ENCODE data around the gene IFNA16. TPM values are rescaled to one million over a fixed set of nuclear protein-coding genes. Genes with fewer than 3 reads are reported as not detected.
"Not testable (repeated sequence)": the region's sequence is repeated elsewhere in the genome, so short reads cannot be mapped to it uniquely, and the experiment has no call there.

IFNA16 gene
- total RNA-seq, 2 donors from 2014 or later: not detected

DNA sequence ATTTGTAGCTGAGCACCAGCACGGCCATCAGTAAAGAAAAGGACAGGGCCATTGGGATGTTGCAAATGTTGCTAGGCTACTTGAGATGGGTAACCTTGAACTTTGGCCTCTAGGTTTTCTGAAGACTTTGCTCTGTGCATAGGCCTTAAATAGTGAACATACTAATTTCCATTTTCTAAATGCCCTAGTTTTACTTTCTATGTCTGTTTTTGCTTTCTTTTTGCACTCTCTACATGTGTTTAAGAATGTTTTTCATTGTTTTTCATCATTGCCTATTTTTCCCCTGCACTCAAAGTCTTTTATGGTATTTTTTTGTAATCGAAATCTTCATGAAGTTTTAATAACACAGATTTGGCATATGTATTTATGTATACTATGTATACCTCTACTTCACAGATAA lies 11.0 kb upstream of the IFNA16 start, which contains the start of gene IFNA17:
IFNA17 (minus strand) TSS at position 101 of the 400 bp plus-strand sequence; CDS start at position 52, 49 bp downstream.
- Mint-ChIP-seq H3K4me1 (ENCODE audit: low read depth) (no peaks in the 10 kb centered on the region), H3K4me3 (no peak within 1 kb of the TSS), H3K36me3 (ENCODE audit: insufficient read depth in 2 of 2) (no peaks in the 10 kb centered on the region), H3K9me3 (no peaks in the 10 kb centered on the region), H3K27ac (no peak within 1 kb of the TSS), H3K27me3 (ENCODE audit: low read depth) (no peaks in the 10 kb centered on the region)
- DNase-seq (no peak), ATAC-seq (replicated peaks in 1 of 2) (no peak)

DNA sequence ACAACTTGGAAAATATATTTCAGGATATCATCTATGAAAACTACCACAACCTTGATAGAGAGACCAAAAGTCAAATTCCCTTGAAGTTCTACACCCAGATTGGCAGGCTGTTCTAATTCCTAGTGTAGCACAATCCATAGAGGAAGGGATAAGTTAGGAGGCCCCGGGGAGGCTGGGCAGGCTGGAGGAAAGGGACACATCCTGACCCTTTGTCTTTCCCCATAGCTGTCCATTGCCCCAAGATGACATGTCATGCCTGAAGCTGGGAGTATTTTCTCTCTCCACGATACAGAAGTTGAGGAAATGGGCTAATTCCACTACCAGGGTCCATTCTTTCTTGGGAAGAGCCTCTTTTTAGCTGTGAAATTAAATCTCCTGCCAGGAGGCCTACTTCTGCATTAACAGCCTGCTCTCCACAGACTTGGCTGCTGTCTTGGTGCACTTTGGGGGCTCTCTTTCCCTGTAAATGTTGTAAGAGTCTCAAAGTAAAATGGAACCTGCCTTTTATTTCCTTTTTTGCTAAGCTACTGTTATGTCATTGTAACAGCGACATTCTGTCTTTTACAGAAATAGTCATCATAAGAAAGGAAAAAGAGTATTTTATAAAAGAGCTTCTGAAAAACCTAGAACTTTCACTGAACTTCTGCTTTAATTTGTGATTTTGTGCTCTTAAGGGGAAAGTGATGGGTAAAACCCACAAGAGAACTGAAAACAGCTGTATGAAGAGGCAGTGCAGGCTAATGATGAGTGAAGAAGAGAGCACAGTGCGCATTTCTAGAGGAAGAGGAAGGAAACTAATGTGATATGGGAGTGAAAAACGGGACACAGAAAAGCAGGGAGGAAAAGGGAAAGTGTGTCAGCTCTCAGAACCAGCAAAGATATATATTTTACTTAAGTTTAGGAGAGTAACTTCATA lies 3.4 kb downstream of the IFNA16 start:
- peak overlapping the region; percentile 27 to 72 for H3K4me3 Mint-ChIP-seq
- not testable (repeated sequence) for H3K36me3 Mint-ChIP-seq (ENCODE audit: insufficient read depth in 2 of 2); H3K4me1 Mint-ChIP-seq (ENCODE audit: low read depth); DNase-seq; H3K9me3 Mint-ChIP-seq; H3K27ac Mint-ChIP-seq
- ATAC-seq (replicated peaks in 1 of 2): peak; percentile 54 to 60
- peaks cover 13% of the 10 kb centered on the region for H3K27me3 Mint-ChIP-seq (ENCODE audit: low read depth)

DNA sequence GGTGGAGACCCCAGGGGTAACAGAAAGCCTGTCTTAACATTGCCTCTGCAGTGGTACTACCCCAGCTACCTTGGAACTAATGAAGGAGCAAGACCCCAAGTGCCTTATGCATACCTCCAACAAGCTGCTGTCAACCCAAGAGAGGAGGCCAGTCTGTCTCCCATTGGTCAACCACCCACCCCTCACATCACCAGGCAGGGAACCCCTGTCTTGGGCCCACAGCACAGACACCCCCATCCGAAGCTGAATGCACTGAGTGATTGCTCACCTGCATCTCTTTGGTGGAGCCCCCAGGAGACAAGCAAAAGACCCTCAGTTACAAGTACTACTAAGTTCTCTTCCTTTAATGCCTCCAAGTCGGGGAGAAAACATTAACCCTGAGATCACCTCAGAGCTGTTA lies 5.0 kb downstream of the IFNA16 start:
- DNase-seq; H3K9me3 Mint-ChIP-seq; H3K36me3 Mint-ChIP-seq (ENCODE audit: insufficient read depth in 2 of 2); ATAC-seq (replicated peaks in 1 of 2); H3K27me3 Mint-ChIP-seq (ENCODE audit: low read depth); H3K27ac Mint-ChIP-seq; H3K4me3 Mint-ChIP-seq; H3K4me1 Mint-ChIP-seq (ENCODE audit: low read depth): not testable (repeated sequence)

DNA sequence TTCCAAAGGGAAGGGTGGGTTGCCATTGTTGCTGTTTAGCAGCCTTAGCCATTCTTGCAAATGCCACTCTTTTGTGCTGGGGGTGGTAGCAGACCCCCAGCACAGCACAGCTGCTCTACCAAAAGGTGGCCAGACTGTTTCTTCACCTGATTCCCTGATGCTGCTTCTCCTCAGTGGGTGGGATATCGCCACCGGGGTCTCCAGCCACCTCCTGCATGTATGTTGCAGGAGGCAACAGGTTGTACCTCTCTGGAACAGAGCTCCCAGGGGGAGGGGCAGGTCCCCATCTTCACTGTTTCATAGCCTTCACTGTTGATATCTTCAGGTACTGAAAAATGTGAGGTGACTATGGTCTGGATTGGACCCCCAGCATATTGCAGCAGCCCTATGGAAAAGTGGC lies 6.3 kb downstream of the IFNA16 start:
- H3K27ac Mint-ChIP-seq; H3K27me3 Mint-ChIP-seq (ENCODE audit: low read depth); H3K4me3 Mint-ChIP-seq; H3K4me1 Mint-ChIP-seq (ENCODE audit: low read depth); ATAC-seq (replicated peaks in 1 of 2); DNase-seq; H3K36me3 Mint-ChIP-seq (ENCODE audit: insufficient read depth in 2 of 2); H3K9me3 Mint-ChIP-seq: not testable (repeated sequence)

DNA sequence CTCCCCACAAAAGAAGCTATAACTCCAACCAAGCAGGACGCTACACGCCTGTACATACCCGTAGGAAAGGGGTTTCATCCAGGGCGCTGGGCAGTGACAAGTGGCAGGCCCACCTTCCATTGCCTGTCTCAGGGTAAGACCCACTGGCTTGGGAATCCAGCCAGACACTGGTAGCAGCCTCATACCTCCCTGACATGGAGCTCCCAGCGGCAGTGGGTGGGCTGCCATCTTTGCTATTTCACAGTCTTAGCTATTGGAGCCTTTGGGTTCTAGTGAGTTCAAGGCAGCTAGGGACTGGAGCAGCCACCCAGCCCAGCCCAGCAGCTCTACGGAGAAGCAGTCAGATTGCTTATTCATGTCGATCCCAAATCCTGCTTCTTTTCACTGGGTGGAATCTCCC lies 6.8 kb downstream of the IFNA16 start:
- H3K4me3 Mint-ChIP-seq: no peak overlapping the region
- DNase-seq (no peak), ATAC-seq (replicated peaks in 1 of 2) (no peak)
- H3K27ac Mint-ChIP-seq: no peak overlapping the region
- H3K27me3 Mint-ChIP-seq (ENCODE audit: low read depth): peaks cover 7% of the 10 kb centered on the region
- no peaks in the 10 kb centered on the region for H3K36me3 Mint-ChIP-seq (ENCODE audit: insufficient read depth in 2 of 2)
- H3K9me3 Mint-ChIP-seq: no peaks in the 10 kb centered on the region
- H3K4me1 Mint-ChIP-seq (ENCODE audit: low read depth): peaks cover 10% of the 10 kb centered on the region

DNA sequence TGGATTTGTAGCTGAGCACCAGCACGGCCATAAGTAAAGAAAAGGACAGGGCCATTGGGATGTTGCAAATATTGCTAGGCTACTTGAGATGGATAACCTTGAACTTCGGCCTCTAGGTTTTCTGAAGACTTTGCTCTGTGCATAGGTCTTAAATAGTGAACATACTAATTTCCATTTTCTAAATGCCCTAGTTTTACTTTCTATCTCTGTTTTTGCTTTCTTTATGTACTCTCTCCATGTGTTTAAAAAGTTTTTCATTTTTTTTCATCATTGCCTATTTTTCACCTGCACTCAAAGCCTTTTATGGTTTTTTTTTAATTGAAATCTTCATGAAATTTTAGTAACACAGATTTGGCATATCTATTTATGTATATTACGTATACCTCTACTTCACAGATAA lies 10.1 kb downstream of the IFNA16 start, which contains the start of gene IFNA10:
IFNA10 (minus strand) TSS at position 101 of the 400 bp plus-strand sequence; CDS start at position 55, 46 bp downstream.
- not testable (repeated sequence) for H3K36me3 Mint-ChIP-seq (ENCODE audit: insufficient read depth in 2 of 2); ATAC-seq (replicated peaks in 1 of 2); H3K27me3 Mint-ChIP-seq (ENCODE audit: low read depth); H3K27ac Mint-ChIP-seq; DNase-seq; H3K4me3 Mint-ChIP-seq; H3K9me3 Mint-ChIP-seq
- H3K4me1 Mint-ChIP-seq (ENCODE audit: low read depth): peaks cover 12% of the 10 kb centered on the region

DNA sequence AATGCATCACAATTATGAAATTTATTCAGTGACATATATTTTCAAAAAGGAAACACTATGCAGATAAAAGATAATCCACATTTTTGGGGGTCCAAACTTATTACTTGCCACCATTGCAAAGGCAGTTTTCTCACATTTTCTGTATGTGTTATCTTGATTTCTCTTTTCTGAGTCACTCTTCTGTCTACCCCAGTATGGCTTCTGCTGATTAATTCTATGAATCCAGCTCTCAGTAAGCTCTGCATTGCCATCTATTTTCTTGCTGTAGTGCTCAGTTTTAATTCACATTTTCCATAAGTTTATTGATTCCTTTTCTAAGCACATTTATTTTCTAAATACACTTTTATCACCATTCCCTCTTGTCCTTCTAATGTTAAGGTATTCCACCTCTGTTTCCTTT lies 11.9 kb downstream of the IFNA16 start:
- Mint-ChIP-seq H3K4me3 (no peak overlapping the region), H3K36me3 (ENCODE audit: insufficient read depth in 2 of 2) (peaks cover 0 to 3% of the 10 kb centered on the region in 2 donors), H3K27me3 (ENCODE audit: low read depth) (peaks cover 13% of the 10 kb centered on the region), H3K27ac (no peak overlapping the region), H3K9me3 (peaks cover 0 to 2% of the 10 kb centered on the region in 2 donors), H3K4me1 (ENCODE audit: low read depth) (peaks cover 20% of the 10 kb centered on the region)
- peak; percentile 70 to 91 for ATAC-seq (replicated peaks in 1 of 2)
- no peak for DNase-seq

DNA sequence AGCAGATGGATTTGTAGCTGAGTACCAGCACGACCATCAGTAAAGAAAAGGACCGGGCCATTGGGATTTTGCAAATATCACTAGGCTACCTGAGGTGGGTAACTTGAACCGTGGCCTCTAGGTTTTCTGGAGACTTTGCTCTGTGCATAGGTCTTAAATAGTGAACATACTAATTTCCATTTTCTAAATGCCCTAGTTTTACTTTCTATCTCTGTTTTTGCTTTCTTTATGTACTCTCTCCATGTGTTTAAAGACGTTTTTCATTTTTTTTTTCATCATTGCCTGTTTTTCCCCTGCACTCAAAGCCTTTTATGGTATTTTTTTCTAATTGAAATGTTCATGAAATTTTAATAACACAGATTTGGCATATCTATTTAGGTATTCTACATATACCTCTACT lies 15.0 kb downstream of the IFNA16 start, which contains the start of gene IFNA7:
IFNA7 (minus strand) TSS at position 101 of the 400 bp plus-strand sequence; CDS start at position 61, 40 bp downstream.
- not testable (repeated sequence) for H3K4me3 Mint-ChIP-seq; ATAC-seq (replicated peaks in 1 of 2); H3K27ac Mint-ChIP-seq; H3K9me3 Mint-ChIP-seq; H3K36me3 Mint-ChIP-seq (ENCODE audit: insufficient read depth in 2 of 2); DNase-seq
- Mint-ChIP-seq H3K4me1 (ENCODE audit: low read depth) (peaks cover 20% of the 10 kb centered on the region), H3K27me3 (ENCODE audit: low read depth) (peaks cover 13% of the 10 kb centered on the region)

DNA sequence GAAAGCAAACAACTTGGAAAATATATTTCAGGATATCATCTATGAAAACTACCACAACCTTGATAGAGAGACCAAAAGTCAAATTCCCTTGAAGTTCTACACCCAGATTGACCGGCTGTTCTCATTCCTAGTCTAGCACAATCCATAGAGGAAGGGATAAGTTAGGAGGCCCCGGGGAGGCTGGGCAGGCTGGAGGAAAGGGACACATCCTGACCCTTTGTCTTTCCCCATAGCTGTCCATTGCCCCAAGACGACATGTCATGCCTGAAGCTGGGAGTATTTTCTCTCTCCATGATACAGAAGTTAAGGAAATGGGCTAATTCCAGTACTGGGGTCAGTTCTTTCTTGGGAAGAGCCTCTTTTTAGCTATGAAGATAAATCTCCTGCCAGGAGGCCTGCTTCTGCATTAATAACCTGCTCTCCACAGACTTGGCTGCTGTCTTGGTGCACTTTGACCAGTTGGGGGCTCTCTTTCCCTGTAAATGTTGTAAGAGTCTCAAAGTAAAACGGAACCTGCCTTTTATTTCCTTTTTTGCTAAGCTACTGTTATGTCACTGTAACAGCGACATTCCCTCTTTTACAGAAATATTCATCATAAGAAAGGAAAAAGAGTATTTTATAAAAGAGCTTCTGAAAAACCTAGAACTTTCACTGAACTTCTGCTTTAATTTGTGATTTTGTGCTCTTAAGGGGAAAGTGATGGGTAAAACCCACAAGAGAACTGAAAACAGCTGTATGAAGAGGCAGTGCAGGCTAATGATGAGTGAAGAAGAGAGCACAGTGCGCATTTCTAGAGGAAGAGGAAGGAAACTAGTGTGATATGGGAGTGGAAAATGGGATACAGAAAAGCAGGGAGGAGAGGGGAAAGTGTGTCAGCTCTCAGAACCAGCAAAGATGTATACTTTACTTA lies 22.0 kb downstream of the IFNA16 start:
- H3K36me3 Mint-ChIP-seq (ENCODE audit: insufficient read depth in 2 of 2); H3K27me3 Mint-ChIP-seq (ENCODE audit: low read depth); H3K9me3 Mint-ChIP-seq; H3K27ac Mint-ChIP-seq; H3K4me1 Mint-ChIP-seq (ENCODE audit: low read depth): not testable (repeated sequence)
- H3K4me3 Mint-ChIP-seq: peak overlapping the region; percentile 55 to 72
- peak; percentile 30 to 53 for DNase-seq
- peak; percentile 85 to 90 for ATAC-seq (replicated peaks in 1 of 2)

DNA sequence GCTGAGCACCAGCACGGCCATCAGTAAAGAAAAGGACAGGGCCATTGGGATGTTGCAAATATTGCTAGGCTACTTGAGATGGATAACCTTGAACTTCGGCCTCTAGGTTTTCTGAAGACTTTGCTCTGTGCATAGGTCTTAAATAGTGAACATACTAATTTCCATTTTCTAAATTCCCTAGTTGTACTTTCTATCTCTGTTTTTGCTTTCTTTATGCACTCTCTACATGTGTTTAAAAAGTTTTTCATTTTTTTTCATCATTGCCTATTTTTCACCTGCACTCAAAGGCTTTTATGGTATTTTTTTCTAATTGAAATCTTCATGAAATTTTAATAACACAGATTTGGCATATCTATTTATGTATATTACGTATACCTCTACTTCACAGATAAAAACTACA lies 29.6 kb downstream of the IFNA16 start, which contains the start of gene IFNA4:
IFNA4 (minus strand) TSS at position 101 of the 400 bp plus-strand sequence; CDS start at position 45, 56 bp downstream.
- not testable (repeated sequence) for H3K36me3 Mint-ChIP-seq (ENCODE audit: insufficient read depth in 2 of 2); H3K27me3 Mint-ChIP-seq (ENCODE audit: low read depth); H3K4me3 Mint-ChIP-seq; H3K27ac Mint-ChIP-seq; H3K9me3 Mint-ChIP-seq; H3K4me1 Mint-ChIP-seq (ENCODE audit: low read depth); DNase-seq; ATAC-seq (replicated peaks in 1 of 2)

DNA sequence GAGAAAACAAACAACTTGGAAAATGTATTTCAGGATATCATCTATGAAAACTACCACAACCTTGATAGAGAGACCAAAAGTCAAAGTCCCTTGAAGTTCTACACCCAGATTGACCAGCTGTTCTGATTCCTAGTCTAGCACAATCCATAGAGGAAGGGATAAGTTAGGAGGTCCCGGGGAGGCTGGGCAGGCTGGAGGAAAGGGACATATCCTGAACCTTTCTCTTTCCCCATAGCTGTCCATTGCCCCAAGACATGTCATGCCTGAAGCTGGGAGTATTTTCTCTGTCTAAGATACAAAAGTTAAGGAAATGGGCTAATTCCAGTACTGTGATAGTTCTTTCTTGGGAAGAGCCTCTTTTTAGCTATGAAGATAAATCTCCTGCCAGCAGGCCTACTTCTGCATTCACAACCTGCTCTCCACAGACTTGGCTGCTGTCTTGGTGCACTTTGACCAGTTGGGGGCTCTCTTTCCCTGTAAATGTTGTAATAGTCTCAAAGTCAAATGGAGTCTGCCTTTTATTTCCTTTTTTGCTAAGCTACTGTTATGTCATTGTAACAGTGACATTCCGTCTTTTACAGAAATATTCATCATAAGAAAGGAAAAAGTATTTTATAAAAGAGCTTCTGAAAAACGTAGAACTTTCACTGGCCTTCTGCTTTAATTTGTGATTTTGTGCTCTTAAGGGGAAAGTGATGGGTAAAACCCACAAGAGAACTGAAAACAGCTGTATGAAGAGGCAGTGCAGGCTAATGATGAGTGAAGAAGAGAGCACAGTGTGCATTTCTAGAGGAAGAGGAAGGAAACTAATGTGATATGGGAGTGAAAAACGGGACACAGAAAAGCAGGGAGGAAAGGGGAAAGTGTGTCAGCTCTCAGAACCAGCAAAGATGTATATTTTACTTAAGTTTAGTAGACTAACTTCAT lies 34.0 kb downstream of the IFNA16 start:
- not testable (repeated sequence) for H3K9me3 Mint-ChIP-seq; H3K4me1 Mint-ChIP-seq (ENCODE audit: low read depth); H3K27me3 Mint-ChIP-seq (ENCODE audit: low read depth); H3K36me3 Mint-ChIP-seq (ENCODE audit: insufficient read depth in 2 of 2)
- peak overlapping the region in 1 of 2 donors; percentile 14 for H3K4me3 Mint-ChIP-seq
- ATAC-seq (replicated peaks in 1 of 2): peak; percentile 76 to 79
- H3K27ac Mint-ChIP-seq: peak overlapping the region; percentile 41
- peak; percentile 7 to 15 for DNase-seq

DNA sequence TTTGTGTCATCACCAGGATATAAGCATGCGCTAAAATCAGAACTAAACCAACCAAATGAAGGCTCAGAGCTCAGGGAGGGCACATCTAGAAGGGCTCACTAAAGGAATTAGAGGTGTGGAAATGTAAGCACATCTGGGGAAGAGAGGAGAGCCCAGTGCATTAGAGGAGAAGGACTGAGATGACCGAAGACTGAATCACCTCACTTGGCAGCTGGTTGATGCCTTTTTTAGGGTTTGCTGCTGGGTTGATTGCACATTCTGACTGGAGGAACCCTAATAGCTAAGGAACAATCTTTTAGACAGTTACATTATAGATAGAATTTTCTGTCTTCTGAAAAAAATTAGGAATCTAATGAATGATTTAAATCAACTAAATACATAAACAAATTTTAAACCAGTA lies 42.4 kb downstream of the IFNA16 start:
- Mint-ChIP-seq H3K9me3 (no peaks in the 10 kb centered on the region), H3K4me1 (ENCODE audit: low read depth) (no peaks in the 10 kb centered on the region), H3K4me3 (no peak overlapping the region), H3K27me3 (ENCODE audit: low read depth) (peaks cover 7% of the 10 kb centered on the region), H3K36me3 (ENCODE audit: insufficient read depth in 2 of 2) (no peaks in the 10 kb centered on the region), H3K27ac (no peak overlapping the region)
- DNase-seq: no peak
- no peak for ATAC-seq (replicated peaks in 1 of 2)
